H54 (cell line): Measurements from ENCODE around the gene CCDC88A.
A peak's percentile ranks its signal among the peaks of the same experiment; 100 is the strongest.
"Not testable (repeated sequence)": the region's sequence is repeated elsewhere in the genome, so short reads cannot be mapped to it uniquely, and the experiment has no call there.

Source experiments
- DNase-seq: peaks from one replicate; pipeline ENCODE4 v3.0.0; 2011; ENCODE audit warnings: low spot score, mixed read lengths; ENCODE audit not compliant: insufficient read length
- FAIRE-seq: peaks from 3 replicates; lab custom pipeline; 2011; peaks lifted over from hg19 to GRCh38; lab: Jason Lieb, UNC
- POLR2A ChIP-seq: IDR thresholded peaks from 2 replicates; pipeline ENCODE4 v1.6.1; 2011; ENCODE audit warnings: low read depth, mild to moderate bottlenecking, low read length

CCDC88A gene

GRCh38 chr2:55419679-55420438, at the start of gene CCDC88A:
TSS of gene CCDC88A (minus strand) at chr2:55419856. CDS start at chr2:55419079, 777 bp downstream.
- no peak for FAIRE-seq
- TF ChIP-seq POLR2A: peak; percentile 85

GRCh38 chr2:55461679-55462078, 42.0 kb upstream of the CCDC88A start:
- no peak for TF ChIP-seq POLR2A
- DNase-seq (no peak), FAIRE-seq (no peak)

More at GRCh38 chr2:55419679-55420438, at the start of gene CCDC88A:
- DNase-seq: peak; percentile 77

- FAIRE-seq (peak; percentile 30), DNase-seq (no peak)
- TF ChIP-seq POLR2A: no peak
These were observed 40.9 kb upstream of the CCDC88A start for GRCh38 chr2:55460562-55460961.

GRCh38 chr2:55459714-55460274, 40.1 kb upstream of the CCDC88A start:
- DNase-seq (no peak), FAIRE-seq (no peak)
- TF ChIP-seq POLR2A: no peak

GRCh38 chr2:55459279-55459678, 39.6 kb upstream of the CCDC88A start:
- no peak for TF ChIP-seq POLR2A
- FAIRE-seq: no peak
- DNase-seq: no peak

- no peak for TF ChIP-seq POLR2A
- DNase-seq: no peak
- no peak for FAIRE-seq
These were observed 34.5 kb upstream of the CCDC88A start for GRCh38 chr2:55454121-55454520.

- DNase-seq (no peak), FAIRE-seq (no peak)
- TF ChIP-seq POLR2A: no peak
These were observed 33.2 kb upstream of the CCDC88A start for GRCh38 chr2:55452879-55453278.

GRCh38 chr2:55451699-55452098, 32.0 kb upstream of the CCDC88A start:
- DNase-seq (no peak), FAIRE-seq (no peak)

GRCh38 chr2:55450014-55450413, 30.4 kb upstream of the CCDC88A start:
- not testable (repeated sequence) for DNase-seq, FAIRE-seq

More at GRCh38 chr2:55451699-55452098, 32.0 kb upstream of the CCDC88A start:
- TF ChIP-seq POLR2A: no peak

GRCh38 chr2:55442045-55442760, 22.5 kb upstream of the CCDC88A start:
- not testable (repeated sequence) for FAIRE-seq, DNase-seq

GRCh38 chr2:55441280-55441892, 21.7 kb upstream of the CCDC88A start:
- no peak for FAIRE-seq
- TF ChIP-seq POLR2A: no peak

GRCh38 chr2:55439101-55439397, 19.4 kb upstream of the CCDC88A start:
- no peak for DNase-seq
- no peak for TF ChIP-seq POLR2A
- FAIRE-seq: no peak

More at GRCh38 chr2:55441280-55441892, 21.7 kb upstream of the CCDC88A start:
- no peak for DNase-seq

- FAIRE-seq (no peak), DNase-seq (no peak)
- no peak for TF ChIP-seq POLR2A
These were observed 18.9 kb upstream of the CCDC88A start for GRCh38 chr2:55438391-55439100.
